CD4-positive, alpha-beta T cell treated with Interleukin-17A for 4 hours (primary cell): Measurements from ENCODE around the gene STXBP4.
"Not testable (repeated sequence)": the region's sequence is repeated elsewhere in the genome, so short reads cannot be mapped to it uniquely, and the experiment has no call there.

ENCODE experiments used
- DNase-seq: peaks from one replicate; pipeline ENCODE4 v3.0.0-alpha.2; 2020; ENCODE audit warnings: mixed read lengths

The STXBP4 gene

DNA sequence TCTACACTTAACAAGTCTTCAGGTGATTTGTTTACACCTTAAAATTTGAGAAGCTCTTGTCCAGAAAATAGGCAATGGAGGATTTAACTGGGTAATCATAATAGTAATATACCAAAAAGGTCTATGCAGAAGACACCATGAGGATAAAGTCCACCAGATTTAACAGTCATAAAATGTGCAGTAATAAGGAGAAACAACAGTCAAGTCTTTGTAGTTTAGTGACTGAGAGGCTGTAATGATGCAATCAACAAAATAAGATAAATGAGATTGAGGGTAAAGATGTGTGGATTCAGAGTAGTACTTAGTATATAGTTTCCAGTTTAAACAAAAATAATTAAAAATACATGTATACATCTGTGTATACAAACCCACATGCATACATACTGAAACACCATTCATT lies 91.2 kb downstream of the STXBP4 start:
- no peak for DNase-seq

DNA sequence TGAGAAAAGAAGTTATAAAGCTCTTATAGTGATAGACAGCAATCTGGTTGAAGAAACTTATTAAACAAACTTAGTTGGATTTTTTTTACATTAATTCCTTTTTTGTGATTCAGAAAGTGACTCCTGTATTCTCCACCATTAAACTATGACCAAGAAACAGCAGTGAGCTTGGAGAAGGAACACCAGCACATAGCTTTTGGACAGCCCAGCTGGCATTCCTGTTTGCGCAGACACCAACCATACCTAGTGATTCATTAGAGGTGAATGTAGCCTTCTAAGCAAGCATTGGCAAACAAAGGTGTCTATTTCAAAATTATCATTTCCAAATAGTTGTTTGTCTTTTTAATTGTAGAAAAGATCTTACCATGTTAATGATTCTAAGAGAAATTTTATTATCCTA lies 94.4 kb downstream of the STXBP4 start:
- DNase-seq: no peak

DNA sequence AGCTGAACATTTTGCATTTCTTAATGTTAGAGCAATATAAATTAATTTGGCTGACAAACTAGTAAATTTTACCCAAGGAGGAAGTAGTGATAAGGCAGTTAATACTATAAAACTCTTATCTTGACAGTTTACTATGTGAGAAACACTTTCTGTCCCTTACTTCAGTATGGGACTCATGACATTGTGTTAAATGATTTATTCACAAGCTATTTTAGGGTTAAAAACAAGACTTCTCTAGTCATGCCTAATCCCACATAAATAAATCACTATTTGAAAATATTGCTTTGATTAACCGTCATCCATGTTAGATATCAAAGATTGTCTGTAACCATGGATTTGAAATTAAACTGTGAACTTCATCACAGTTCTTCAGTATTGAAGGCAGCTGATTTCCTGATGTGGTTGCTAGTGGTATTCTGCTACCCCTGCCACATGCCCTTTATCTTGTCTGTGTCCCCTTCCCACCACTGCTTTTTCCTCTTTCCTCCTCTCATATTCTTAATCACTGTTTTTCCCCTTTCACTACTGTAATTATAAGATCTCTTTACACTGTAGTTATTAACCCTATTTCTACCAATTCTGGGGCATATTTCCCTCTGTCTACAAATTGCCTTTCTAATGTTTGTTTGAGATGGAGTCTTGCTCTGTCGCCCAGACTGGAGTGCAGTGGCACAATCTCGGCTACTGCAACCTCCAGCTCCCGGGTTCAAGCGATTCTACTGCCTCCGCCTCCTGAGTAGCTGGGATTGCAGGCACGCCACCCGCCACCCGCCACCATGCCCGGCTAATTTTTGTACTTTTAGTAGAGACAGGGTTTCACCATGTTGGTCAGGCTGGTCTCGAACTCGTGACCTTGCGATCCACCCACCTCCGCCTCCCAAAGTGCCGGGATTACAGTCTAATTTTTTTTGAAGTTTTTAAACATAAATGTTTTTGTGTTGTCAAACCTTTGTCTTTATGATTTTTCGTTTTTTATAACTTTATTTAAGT lies 95.6 kb downstream of the STXBP4 start:
- no peak for DNase-seq

DNA sequence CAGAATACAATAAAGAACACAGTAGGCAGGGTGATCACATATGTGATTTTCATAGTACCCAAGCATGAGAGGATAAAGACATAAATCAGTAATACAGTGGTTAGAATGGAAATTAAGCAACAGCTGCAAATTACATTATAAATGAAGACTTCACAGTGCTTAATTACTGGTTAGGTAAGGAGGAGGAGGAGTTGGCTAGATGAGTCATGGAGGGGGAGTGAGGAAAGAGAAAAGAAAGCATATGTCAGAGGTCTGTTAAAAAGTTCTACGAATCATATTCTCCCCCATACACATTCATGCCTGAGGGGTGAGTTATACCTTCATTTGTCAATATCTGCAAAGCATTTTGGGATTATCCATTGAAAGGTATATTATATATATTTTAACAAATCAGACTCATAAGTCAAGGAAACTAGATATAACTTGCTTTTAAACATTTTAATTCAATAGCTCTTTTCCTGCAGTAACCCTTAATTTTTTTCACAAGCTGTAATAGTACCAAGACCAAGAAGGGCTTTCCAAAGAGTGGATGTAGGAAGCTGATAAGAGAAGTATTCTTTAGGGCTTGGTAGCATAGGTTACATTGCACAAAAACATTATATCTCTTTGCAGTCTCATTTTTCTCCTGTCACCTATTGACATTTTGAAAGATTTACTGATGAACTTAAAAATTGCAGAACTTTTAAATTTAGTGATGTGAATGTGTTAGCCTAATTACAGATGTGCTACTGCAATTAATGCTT lies 99.3 kb downstream of the STXBP4 start:
- no peak for DNase-seq

DNA sequence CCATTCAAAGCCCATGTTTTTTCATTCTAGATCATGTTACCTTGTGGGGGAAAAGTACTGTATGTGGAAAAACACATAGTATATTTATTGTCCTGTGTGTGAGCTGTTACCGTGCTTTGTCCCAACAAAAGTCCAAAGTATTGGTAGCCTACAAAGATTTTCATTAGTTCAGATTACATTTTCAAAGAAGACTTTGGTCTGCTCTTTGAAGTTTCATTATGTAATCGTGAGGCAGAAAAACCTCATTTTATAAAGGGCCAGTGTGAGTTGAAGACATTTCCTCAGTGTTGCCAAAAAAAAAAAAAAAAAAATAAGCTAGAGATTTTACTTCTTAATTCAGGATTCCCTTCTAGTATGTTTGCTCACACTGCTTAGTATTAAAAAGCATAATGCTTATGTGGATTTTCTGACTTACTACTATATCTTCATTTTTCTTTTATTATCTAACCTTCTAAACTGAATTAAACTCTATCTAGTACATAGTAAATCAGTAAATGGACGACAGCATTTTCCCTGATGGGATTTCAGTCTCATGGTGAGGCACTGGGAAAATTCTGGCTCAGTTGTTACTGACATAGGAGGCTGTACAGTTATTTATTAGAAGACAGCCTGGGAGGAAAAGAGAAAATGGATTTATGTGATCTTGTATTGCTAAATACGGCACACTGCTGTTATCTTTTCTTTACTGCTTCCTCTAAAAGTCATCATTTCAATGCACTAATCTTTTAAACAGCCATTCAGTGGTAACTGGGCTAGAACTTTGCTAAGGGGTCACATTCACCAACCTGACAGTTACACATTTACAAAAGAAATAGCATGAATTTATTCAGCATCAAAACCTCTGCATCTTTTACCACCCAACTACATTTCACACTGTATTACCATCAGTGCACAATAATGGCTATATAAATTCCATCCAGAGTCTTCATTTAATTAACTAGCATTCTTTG lies 100.6 kb downstream of the STXBP4 start:
- no peak for DNase-seq

DNA sequence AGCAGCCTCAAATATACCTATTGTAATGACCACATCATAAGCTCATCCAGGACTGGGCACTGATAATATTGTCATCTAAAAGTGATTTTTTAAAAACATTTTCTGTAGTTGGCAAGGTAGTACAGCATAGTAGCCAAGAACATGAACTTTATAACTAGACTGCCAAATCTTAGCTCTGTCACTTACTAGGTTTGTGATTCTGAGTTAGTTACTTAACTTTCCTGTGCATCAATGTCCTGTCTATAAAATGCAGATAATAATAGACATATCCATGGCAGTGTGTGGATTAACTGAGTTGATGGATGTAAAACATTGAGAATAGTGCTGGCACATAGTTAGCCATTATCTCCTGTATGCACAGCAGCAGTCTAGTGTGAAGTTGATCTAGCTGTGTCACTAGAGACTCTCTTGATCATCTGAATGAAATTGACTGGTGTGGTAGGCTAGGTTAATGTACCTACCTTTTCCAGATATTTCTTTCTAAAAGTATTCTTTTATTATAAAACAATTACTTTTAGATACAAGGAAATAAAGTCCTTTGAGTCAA lies 101.5 kb downstream of the STXBP4 start:
- DNase-seq: no peak

DNA sequence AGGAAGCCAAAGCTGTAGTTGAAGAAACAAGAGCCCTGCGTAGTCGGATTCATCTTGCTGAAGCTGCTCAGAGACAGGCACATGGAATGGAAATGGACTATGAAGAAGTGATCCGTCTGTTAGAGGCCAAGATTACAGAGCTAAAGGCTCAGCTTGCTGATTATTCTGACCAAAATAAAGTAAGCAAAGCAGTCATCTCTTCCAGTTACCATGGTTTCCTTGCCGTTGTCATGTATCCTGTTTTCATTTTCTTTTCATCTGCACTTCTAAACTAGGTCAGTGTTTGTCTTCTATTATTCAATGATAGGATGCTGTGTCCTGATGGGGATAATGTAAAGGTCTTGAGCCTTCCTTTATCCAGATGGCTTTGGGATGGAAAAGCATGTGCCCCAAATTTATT lies 104.3 kb downstream of the STXBP4 start:
- no peak for DNase-seq

DNA sequence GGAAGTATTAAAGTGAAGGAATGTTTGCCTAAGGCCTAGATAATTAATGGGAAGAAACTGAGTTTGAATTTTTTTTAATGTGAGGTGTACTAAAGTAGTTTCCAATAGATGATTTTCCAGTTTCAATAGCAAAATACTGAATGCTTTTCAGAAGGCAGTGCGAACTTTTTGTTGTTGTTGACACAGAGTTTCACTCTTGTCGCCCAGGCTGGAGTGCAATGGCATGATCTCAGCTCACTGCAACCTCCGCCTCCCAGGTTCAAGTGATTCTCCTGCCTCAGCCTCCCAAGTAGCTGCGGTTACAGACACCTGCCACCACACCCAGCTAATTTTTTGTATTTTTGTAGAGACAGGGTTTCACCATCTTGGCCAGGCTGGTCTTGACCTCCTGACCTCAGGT lies 104.9 kb downstream of the STXBP4 start:
- DNase-seq: not testable (repeated sequence)

DNA sequence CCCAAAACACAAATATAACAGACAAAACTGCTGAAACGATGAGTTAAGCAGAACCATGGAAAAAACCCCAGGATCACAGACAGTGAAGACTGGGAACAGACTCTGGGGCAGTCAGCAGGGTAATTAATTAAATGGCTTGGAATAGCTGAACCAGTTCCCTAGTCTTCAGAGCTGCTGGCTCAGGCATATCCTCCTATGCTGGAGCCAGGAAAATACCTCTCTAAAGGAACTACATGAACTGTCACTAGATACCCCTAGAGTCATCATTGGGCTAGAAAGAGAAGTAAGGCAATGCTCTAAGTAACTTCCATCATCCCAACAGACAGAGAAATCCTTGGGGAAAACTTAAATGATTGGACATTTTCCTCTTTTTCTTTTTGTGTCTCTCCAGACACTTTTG lies 113.0 kb downstream of the STXBP4 start:
- no peak for DNase-seq

DNA sequence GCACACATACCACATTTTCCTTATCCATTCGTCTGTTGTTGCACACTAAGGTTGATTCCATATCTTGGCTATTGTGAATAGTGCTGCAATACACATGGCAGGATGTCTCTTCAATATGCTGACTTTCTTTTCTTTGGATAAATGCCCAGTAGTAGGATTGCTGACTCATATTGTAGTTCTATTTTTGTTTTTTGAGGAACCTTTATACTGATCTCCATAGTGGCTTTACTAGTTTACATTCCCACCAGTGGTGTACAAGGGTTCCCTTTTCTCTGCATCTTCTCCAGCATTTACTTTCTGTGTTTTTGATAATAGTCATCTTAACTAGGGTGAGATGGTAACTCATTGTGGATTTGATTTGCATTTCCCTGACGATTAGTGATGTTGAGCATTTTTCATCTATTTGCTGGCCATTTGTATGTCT lies 118.1 kb downstream of the STXBP4 start:
- DNase-seq: no peak

DNA sequence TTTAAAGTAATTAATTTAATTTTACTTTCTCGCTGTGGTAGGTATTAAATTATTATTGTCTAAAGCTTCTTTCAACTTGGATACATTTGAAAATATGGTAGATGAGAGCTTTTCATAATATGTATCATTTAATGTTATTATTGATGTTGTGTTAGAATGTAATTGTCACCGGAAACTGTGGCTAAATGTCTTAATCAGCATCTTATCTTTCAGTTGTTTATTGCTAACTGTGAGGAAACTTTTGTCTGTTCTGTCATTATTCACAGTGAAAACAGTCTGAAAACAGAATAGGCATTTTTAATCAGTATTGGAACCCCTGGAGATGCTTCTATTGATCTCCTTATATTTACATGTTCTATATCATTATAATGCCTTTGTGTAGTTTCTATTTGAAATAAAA lies 120.7 kb downstream of the STXBP4 start:
- DNase-seq: no peak

DNA sequence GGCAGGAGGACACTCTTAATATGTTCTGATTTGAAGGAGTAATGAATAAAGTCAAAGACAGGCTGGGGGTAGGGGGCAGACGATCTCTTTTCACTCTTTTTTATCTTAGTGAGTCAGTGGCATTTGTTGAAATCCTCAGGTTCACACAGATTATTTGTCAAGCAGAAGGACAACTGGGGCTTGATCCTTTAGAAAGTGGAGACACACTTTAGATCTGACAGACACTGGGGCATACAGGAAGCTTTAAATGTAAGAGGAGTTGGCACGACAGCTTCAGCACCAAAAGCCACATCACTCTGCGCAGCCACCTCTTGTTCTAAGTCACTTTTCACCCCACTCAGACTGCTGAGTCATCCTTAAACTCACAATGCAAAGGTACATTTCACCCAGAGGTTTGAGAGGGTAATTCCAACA lies 121.5 kb downstream of the STXBP4 start:
- peak; percentile 58 for DNase-seq

DNA sequence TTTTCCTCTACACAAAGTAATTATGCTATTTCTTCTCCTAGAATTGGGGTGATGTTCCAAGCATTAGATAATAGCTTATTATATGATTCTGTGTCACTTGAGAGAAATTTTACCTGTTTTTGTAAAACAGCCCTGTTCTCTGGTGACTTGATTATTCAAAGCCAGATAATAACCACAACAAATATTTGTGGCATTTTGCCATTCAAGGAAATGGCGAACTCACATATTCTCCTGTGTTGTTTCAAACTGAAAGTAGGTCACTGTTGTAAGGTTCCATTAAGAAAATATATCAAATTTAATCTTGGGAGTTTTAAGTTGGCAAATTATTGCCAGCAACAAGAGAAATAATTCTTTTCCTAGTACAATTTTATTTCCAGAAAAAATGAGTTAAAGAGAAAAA lies 124.8 kb downstream of the STXBP4 start:
- DNase-seq: no peak

DNA sequence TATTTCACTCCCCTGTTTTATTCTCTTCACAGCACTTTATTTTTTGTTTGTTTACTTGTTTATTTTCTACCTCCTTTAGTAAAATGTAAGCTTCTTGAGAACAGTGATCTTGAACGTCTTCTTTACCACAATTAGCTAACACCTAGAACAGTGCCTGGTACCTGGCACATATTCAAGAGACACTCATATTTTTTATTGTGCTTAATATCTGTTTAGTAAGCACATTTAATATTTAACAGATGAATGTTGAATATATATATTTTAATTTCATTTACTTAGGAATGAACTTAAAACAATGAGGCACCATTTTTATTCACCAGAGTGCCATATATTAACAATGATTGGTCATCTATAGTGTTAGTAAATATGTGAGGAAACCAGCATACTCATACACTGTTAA lies 130.2 kb downstream of the STXBP4 start:
- no peak for DNase-seq

DNA sequence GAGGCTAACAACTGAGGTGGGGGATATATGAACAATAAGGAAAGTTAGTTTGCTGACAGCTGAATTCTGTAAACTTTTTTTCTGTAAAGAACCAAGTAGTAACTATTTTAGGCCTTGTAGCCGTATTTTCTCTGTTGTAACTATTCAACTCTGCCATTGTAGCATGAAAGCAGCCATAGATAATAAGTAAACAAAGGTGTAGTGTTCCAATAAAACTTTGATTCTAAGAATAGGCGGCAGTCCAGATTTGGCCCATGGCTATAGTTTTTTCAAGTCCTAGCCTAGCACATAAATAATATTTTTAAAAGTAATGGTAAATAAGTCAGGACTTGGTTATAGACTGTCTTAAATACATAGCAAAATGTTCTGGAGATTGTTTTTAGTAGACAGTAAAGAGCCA lies 142.0 kb downstream of the STXBP4 start:
- no peak for DNase-seq

DNA sequence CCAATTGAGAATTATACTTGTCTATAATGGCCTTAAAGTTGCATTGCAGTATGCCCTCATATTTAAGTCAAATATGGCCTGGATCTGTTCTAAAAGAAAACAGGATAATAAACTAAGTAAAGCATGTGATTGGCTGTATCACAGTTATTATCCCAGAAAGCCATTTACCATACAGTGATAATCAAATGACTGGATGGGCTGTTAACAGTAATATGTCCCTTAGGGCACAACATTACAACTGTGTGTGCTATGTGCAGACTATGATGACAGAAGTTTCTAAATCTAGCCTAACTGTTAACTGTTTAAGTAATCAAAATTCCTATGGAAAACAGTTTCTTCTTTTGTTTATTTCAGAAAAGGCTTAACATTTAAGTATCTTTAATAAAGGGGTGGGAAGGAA lies 145.7 kb downstream of the STXBP4 start:
- no peak for DNase-seq

DNA sequence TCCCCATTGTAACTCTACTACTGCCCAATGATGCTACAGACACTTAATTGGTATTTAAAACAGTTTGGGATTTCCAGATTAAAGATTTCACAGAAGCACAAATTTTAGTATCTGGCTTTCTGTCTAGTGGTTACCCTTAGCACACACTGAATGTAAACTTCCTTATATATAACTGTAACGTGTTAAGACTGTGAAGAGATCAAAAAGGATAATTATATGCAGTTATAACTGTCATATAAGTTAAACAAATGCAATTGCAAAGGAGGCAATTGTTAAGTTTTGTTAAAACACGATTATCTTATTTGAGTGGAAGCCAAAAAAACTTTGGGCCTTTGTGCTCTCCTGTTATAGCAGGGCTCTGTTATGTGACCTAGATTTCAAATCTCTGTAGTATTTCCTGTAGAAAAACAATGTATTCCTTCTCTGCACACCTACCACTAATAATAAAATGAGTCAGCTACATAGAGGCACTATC lies 147.9 kb downstream of the STXBP4 start:
- DNase-seq: no peak

DNA sequence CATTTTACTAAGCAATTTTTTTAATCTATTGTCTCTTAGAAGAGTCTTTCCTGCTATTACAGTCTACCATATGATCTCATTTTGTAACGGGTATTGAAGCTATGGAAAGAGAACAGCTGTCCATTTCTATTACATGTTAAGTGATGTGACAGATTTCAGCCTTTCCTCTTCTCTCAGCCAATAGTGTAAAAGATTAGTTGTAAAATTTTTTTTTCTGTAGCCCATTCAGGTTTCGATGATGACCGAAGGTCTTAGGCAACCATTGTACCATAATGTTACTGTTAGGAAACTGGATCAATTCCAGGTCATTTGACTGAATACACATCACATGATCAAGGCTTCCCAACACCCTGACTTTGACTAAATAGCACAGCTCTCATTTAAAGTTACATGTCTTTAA lies 148.6 kb downstream of the STXBP4 start:
- no peak for DNase-seq

DNA sequence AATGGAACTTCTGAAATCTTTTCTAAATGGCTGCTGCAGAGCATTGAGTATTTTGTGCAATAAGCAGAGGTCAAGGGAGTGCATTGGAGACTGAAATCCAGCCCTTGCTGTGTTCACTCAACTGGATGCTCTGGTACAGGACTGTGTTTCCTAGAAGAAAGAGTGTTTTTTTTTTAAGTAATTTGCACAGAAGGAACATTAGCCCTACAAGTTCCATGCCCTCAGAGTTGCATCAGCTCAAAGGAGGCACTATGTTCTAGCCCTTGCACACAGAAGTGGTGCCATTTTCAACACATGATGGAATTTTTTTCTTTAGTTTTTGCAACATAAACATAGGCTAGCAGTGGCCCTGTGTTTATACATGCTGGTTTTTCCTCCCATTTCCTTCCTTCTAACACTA lies 152.1 kb downstream of the STXBP4 start:
- DNase-seq: no peak

DNA sequence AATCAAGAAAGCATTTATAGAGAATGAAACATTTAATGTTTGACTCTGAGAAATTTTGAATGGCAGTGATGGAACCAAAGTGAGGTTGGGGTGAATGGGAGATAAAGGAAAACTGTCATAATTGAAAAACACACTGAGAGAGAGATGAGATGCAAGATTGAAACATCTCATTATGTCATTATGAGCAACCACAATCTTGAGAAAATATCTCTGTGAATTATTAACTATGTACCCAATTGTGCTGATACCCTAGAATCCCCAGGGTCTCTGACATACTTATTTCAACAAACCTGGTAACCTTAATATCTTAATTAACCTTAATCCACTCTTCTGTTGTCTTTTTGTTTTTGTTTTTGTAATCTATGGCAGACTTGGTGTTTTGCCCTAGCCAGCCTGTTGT lies 152.7 kb downstream of the STXBP4 start:
- DNase-seq: no peak

DNA sequence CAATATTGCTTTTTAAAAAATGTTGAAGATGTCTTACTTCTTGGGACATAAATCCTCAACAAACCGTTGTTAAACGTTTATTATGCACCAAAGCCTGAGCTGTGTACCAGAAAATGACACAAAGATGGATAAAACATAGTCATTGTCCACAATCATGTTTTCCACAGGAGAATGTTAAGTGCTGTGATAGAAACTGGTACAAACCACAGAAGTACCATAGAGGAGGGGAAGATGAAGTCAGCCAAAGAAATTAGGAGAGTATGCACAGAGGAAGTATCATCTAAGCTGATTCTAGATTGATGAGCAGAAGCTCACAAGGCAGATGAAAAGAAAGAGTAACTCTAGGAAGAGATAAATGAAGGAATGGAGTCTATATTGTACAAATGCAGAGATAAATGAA lies 153.5 kb downstream of the STXBP4 start:
- no peak for DNase-seq

DNA sequence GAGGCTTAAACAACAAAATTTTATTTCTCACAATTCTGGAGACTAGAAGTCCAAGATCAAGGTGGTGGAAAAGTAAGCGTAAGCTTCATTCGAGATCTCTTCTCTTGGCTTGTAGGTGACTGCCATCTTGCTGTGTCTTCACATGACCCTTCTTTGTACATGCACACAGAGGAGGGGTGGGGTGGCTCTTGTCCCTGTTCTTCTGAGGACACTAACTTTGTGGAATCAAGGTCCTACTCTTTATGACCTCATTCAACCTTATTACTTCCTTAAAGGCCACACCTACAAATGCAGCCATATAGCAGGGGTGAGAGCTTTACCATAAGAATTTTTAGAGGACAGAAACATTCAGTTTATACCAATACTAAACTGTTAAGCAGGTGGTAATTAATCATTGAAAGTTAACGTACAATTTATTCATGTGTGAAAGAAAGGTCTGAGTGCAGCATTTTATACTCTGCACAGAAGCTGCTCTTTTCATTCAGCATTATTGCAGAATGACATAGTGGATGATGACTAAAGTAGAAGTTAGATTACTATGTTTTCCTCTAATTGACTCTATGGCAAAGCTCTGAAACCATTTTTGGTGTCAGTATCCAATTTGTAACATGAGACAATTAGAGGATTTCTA lies 156.3 kb downstream of the STXBP4 start:
- DNase-seq: no peak
